ENCODE data around the gene SDK2.

Gene SDK2

DNA sequence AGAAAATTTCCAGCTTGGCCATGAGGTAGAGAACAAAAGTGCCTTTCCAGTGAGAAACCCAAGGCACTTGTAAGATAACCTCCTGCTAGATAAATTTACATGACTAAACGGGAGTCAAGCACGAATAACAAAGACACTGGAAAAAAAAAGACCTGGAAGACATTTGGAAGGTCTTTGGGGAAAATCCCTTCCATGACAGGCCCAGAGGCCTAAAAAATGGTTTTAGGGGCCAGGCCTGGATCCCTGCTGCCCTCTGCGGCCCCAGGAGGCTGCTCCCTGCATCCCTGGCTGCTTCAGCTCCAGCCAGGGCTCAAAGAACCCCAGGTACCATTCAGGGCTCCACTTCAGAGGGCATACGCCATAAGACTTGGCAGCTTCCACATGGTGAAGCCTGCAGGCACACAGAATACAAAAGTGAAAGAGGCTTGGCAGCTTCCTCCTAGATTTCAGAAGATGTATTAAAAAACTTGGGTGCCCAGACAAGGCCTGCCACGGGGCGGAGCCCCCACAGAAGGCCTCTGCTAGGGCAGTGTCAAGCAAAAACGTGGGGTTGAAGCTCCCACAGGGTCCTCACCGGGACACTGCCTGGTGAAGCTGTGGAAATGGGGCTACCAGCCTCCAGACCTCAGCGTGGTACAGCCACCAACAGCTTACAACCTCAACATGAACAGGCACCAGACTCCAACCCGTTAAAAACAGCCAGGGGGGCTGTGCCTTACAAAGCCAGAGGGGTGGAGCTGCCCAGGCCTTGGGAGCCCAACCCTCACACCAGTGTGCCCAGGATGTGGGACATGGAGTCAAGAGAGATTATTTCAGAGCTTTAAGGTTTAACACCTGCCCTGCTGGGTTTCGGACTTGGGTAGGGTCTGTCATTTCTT is 77.1 kb downstream of the SDK2 start:
- POLR2A ChIA-PET, result no interaction called here
- no peak for TF ChIP-seq ZNF146 (tag by site-specific recombination; IDR thresholded peaks at IDR 0.05)
- peak; percentile 59; the same call in 1 of the 2 replicates for TF ChIP-seq ZIC2 (tag by site-specific recombination; IDR thresholded peaks at IDR 0.05)
- TF ChIP-seq ZNF341 (tag by site-specific recombination; IDR thresholded peaks at IDR 0.05; ENCODE audit: low read depth), result no peak
- no peak for TF ChIP-seq ZNF548 (tag by site-specific recombination; IDR thresholded peaks at IDR 0.05)
- H3K4me1 ChIP-seq (ENCODE audit: control insufficient read depth, insufficient read depth, low read length), result no peaks in the 10 kb centered on the region
- no peak overlapping the region for H3K27ac ChIP-seq (ENCODE audit: extremely low read depth, low read depth, low read length)
- no peaks in the 10 kb centered on the region for H3K36me3 ChIP-seq (ENCODE audit: control insufficient read depth in 2 of 2, insufficient read depth in 1 of 2, low read length in 2 of 2)
- CTCF ChIA-PET, result interaction anchor here (0.6 to 1.8 kb wide), 3 partner anchors 20 to 137 kb away, joined by 3 to 6 read pairs (median 3); no protein-coding TSS in a partner anchor
- no peak overlapping the region for H3K4me3 ChIP-seq (ENCODE audit: low read depth, low read length)
- H3K9me3 ChIP-seq (ENCODE audit: control insufficient read depth, insufficient read depth, low read depth, low read length), result no peaks in the 10 kb centered on the region

DNA sequence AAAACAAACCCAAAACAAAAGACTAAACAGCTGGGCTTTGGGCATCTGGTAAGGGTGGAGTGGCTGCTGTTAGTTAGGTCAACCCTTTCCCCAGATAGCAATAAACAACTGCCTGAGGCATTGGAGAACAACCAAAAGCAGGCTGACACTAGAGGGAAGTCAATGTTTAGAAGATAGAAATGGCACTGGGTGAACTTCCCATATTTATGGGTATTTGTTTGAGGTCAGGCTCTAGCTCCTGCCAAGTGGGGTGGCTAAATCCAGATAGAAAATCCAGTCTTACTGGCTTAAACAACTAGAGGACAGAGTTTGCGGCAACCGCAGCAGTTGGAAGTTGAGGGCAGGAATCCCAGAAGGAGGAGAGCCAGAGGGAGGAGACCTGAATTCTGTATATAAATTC is 79.4 kb downstream of the SDK2 start:
- Histone ChIP-seq H3K9me3 (ENCODE audit: control insufficient read depth, insufficient read depth, low read depth, low read length) (no peaks in the 10 kb centered on the region), H3K36me3 (ENCODE audit: control insufficient read depth in 2 of 2, insufficient read depth in 1 of 2, low read length in 2 of 2) (no peaks in the 10 kb centered on the region), H3K27ac (ENCODE audit: extremely low read depth, low read depth, low read length) (no peak overlapping the region), H3K4me3 (ENCODE audit: low read depth, low read length) (no peak overlapping the region), H3K4me1 (ENCODE audit: control insufficient read depth, insufficient read depth, low read length) (no peaks in the 10 kb centered on the region)
- ChIA-PET POLR2A (no interaction called here), CTCF (interaction anchor here (0.7 to 2.0 kb wide), 2 partner anchors 21 to 135 kb away, joined by 3 to 6 read pairs; no protein-coding TSS in a partner anchor)
- TF ChIP-seq, protein P1, sequence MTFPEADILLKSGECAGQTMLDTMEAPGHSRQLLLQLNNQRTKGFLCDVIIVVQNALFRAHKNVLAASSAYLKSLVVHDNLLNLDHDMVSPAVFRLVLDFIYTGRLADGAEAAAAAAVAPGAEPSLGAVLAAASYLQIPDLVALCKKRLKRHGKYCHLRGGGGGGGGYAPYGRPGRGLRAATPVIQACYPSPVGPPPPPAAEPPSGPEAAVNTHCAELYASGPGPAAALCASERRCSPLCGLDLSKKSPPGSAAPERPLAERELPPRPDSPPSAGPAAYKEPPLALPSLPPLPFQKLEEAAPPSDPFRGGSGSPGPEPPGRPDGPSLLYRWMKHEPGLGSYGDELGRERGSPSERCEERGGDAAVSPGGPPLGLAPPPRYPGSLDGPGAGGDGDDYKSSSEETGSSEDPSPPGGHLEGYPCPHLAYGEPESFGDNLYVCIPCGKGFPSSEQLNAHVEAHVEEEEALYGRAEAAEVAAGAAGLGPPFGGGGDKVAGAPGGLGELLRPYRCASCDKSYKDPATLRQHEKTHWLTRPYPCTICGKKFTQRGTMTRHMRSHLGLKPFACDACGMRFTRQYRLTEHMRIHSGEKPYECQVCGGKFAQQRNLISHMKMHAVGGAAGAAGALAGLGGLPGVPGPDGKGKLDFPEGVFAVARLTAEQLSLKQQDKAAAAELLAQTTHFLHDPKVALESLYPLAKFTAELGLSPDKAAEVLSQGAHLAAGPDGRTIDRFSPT (tag by site-specific recombination; IDR thresholded peaks at IDR 0.05), result no peak
- TF ChIP-seq ZFP3 (tag by site-specific recombination; IDR thresholded peaks at IDR 0.05; ENCODE audit: low read depth) (no peak), ZNF274 (IDR thresholded peaks at IDR 0.05; ENCODE audit: low read length) (no peak), ZNF274 (tag by site-specific recombination; IDR thresholded peaks at IDR 0.05; ENCODE audit: borderline replicate concordance) (no peak), SP2 (tag by site-specific recombination; IDR thresholded peaks at IDR 0.05) (no peak), ZSCAN23 (tag by site-specific recombination; IDR thresholded peaks at IDR 0.05) (no peak), ZNF174 (tag by site-specific recombination; IDR thresholded peaks at IDR 0.05) (no peak), BCL11A (tag by site-specific recombination; IDR thresholded peaks at IDR 0.05; ENCODE audit: low read depth) (no peak), OVOL3 (tag by site-specific recombination; IDR thresholded peaks at IDR 0.05) (no peak), ZNF785 (tag by site-specific recombination; IDR thresholded peaks at IDR 0.05) (no peak), ZNF623 (tag by site-specific recombination; IDR thresholded peaks at IDR 0.05) (no peak), ZNF529 (tag by site-specific recombination; IDR thresholded peaks at IDR 0.05; ENCODE audit: insufficient replicate concordance) (no peak)
- TF ChIP-seq, protein P2, sequence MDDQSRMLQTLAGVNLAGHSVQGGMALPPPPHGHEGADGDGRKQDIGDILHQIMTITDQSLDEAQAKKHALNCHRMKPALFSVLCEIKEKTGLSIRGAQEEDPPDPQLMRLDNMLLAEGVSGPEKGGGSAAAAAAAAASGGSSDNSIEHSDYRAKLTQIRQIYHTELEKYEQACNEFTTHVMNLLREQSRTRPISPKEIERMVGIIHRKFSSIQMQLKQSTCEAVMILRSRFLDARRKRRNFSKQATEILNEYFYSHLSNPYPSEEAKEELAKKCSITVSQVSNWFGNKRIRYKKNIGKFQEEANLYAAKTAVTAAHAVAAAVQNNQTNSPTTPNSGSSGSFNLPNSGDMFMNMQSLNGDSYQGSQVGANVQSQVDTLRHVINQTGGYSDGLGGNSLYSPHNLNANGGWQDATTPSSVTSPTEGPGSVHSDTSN (CRISPR knock-in tag; IDR thresholded peaks at IDR 0.05), result no peak
- TF ChIP-seq, protein P3, sequence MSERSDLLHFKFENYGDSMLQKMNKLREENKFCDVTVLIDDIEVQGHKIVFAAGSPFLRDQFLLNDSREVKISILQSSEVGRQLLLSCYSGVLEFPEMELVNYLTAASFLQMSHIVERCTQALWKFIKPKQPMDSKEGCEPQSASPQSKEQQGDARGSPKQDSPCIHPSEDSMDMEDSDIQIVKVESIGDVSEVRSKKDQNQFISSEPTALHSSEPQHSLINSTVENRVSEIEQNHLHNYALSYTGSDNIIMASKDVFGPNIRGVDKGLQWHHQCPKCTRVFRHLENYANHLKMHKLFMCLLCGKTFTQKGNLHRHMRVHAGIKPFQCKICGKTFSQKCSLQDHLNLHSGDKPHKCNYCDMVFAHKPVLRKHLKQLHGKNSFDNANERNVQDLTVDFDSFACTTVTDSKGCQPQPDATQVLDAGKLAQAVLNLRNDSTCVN (tag by site-specific recombination; optimal IDR thresholded peaks at IDR 0.05), result no peak
- TF ChIP-seq, protein P4, sequence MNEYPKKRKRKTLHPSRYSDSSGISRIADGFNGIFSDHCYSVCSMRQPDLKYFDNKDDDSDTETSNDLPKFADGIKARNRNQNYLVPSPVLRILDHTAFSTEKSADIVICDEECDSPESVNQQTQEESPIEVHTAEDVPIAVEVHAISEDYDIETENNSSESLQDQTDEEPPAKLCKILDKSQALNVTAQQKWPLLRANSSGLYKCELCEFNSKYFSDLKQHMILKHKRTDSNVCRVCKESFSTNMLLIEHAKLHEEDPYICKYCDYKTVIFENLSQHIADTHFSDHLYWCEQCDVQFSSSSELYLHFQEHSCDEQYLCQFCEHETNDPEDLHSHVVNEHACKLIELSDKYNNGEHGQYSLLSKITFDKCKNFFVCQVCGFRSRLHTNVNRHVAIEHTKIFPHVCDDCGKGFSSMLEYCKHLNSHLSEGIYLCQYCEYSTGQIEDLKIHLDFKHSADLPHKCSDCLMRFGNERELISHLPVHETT (tag by site-specific recombination; IDR thresholded peaks at IDR 0.05), result no peak
